H9 (cell line): ENCODE measurements around the gene ZNF608. TPM values are rescaled to one million over a fixed set of nuclear protein-coding genes. Genes with fewer than 3 reads are reported as not detected.

Experiments
- DNase-seq: peaks from one replicate; pipeline ENCODE4 v3.0.0-alpha.2; 2017
- H2AFZ ChIP-seq: one replicate; pipeline ENCODE4 v1.6.1; 2013; ENCODE audit warnings: mild to moderate bottlenecking, low read length, control low read depth, moderate library complexity
- H2AK5ac ChIP-seq: 2 replicates; pipeline ENCODE4 v1.6.1; 2013; ENCODE audit warnings: low read length, control low read depth, mixed read lengths; ENCODE audit not compliant: insufficient read length
- H2BK120ac ChIP-seq: one replicate; pipeline ENCODE4 v1.6.1; 2013; ENCODE audit warnings: low read depth, mild to moderate bottlenecking, low read length, control low read depth, inconsistent platforms; ENCODE audit not compliant: poor library complexity, severe bottlenecking
- H2BK12ac ChIP-seq: 2 replicates; pipeline ENCODE4 v1.6.1; 2013; ENCODE audit warnings: low read length, control low read depth, mixed read lengths, low read depth; ENCODE audit not compliant: insufficient read length
- H2BK15ac ChIP-seq: 2 replicates; pipeline ENCODE4 v1.6.1; 2013; ENCODE audit warnings: low read depth, low read length, control low read depth
- H2BK20ac ChIP-seq: one replicate; pipeline ENCODE4 v1.6.1; 2013; ENCODE audit warnings: low read depth, mild to moderate bottlenecking, low read length, control low read depth, inconsistent platforms; ENCODE audit not compliant: poor library complexity, severe bottlenecking
- H2BK5ac ChIP-seq: 2 replicates; pipeline ENCODE4 v1.6.1; 2013; ENCODE audit warnings: low read length, control low read depth, mixed read lengths; ENCODE audit not compliant: insufficient read length
- H3K14ac ChIP-seq: 2 replicates; pipeline ENCODE4 v1.6.1; 2013; ENCODE audit warnings: low read length, control low read depth; ENCODE audit not compliant: insufficient read depth
- H3K18ac ChIP-seq: 2 replicates; pipeline ENCODE4 v1.6.1; 2013; ENCODE audit warnings: low read depth, mild to moderate bottlenecking, mixed read lengths, low read length, control low read depth; ENCODE audit not compliant: insufficient read length
- H3K23ac ChIP-seq: 2 replicates; pipeline ENCODE4 v1.6.1; 2013; ENCODE audit warnings: low read length, control low read depth, mixed read lengths, low read depth; ENCODE audit not compliant: insufficient read length
- H3K23me2 ChIP-seq: 2 replicates; pipeline ENCODE4 v1.6.1; 2013; ENCODE audit warnings: low read depth, mild to moderate bottlenecking, mixed read lengths, low read length, control low read depth; ENCODE audit not compliant: insufficient read length, poor library complexity, severe bottlenecking
- H3K27ac ChIP-seq: 2 replicates; pipeline ENCODE4 v1.5.1; 2013; ENCODE audit warnings: low read length, control low read depth, mixed read lengths, low read depth; ENCODE audit not compliant: insufficient read length
- H3K27me3 ChIP-seq: 2 replicates; pipeline ENCODE4 v1.6.1; 2013; ENCODE audit warnings: low read length, control low read depth, inconsistent platforms; ENCODE audit not compliant: insufficient read depth
- H3K4ac ChIP-seq: 2 replicates; pipeline ENCODE4 v1.6.1; 2013; ENCODE audit warnings: low read depth, mild to moderate bottlenecking, control low read depth, inconsistent platforms, low read length, moderate library complexity
- H3K4me1 ChIP-seq: 2 replicates; pipeline ENCODE4 v1.6.1; 2013; ENCODE audit warnings: low read length, control low read depth, inconsistent platforms; ENCODE audit not compliant: insufficient read depth
- H3K4me2 ChIP-seq: 2 replicates; pipeline ENCODE4 v1.6.1; 2013; ENCODE audit warnings: low read length, control low read depth, mixed read lengths; ENCODE audit not compliant: insufficient read length, insufficient read depth
- H3K56ac ChIP-seq: 2 replicates; pipeline ENCODE4 v1.6.1; 2013; ENCODE audit warnings: low read depth, mild to moderate bottlenecking, mixed read lengths, low read length, control low read depth; ENCODE audit not compliant: insufficient read length
- H3K79me1 ChIP-seq: 2 replicates; pipeline ENCODE4 v1.6.1; 2013; ENCODE audit warnings: low read depth, mild to moderate bottlenecking, moderate library complexity, low read length, control low read depth, inconsistent platforms; ENCODE audit not compliant: insufficient read depth, poor library complexity, severe bottlenecking
- H3K79me2 ChIP-seq: 2 replicates; pipeline ENCODE4 v1.6.1; 2013; ENCODE audit warnings: low read length, control low read depth, inconsistent platforms; ENCODE audit not compliant: insufficient read depth
- H3K9ac ChIP-seq: 2 replicates; pipeline ENCODE4 v1.6.1; 2013; ENCODE audit warnings: low read length, control low read depth, mixed read lengths; ENCODE audit not compliant: insufficient read length; ENCODE audit errors: extremely low read depth
- H3K9me3 ChIP-seq: one replicate; pipeline ENCODE4 v1.6.1; 2013; ENCODE audit warnings: low read depth, low read length, inconsistent platforms; ENCODE audit not compliant: control insufficient read depth
- H3T11ph ChIP-seq: one replicate; pipeline ENCODE4 v1.6.1; 2013; ENCODE audit warnings: mild to moderate bottlenecking, low read length, control low read depth, inconsistent platforms
- H4K20me1 ChIP-seq: one replicate; pipeline ENCODE4 v1.6.1; 2013; ENCODE audit not compliant: control insufficient read depth, insufficient read length, insufficient read depth
- H4K5ac ChIP-seq: 2 replicates; pipeline ENCODE4 v1.6.1; 2013; ENCODE audit warnings: low read depth, mild to moderate bottlenecking, mixed read lengths, low read length, control low read depth; ENCODE audit not compliant: insufficient read length
- H4K8ac ChIP-seq: replicated peaks from 2 replicates; pipeline ENCODE4 v1.6.1; 2013; ENCODE audit warnings: low read length, control low read depth, mixed read lengths, low read depth; ENCODE audit not compliant: insufficient read length
- H4K91ac ChIP-seq: 2 replicates; pipeline ENCODE4 v1.6.1; 2013; ENCODE audit warnings: low read depth, mild to moderate bottlenecking, moderate library complexity, mixed read lengths, low read length, control low read depth; ENCODE audit not compliant: insufficient read length
- H3K27ac Mint-ChIP-seq, 3 experiments: 2 replicates in 2 of 3; 3 replicates in 1 of 3; pipeline ENCODE4 v1.8.0; 2020 to 2021; ENCODE audit warnings: mixed read lengths in 3 of 3, mild to moderate bottlenecking in 1 of 3, moderate library complexity in 1 of 3
- H3K27me3 Mint-ChIP-seq: 2 replicates; pipeline ENCODE4 v1.8.0; 2021; ENCODE audit warnings: low read depth, mild to moderate bottlenecking, moderate library complexity, mixed read lengths
- H3K36me3 Mint-ChIP-seq, 3 experiments: 2 replicates in 2 of 3; 3 replicates in 1 of 3; pipeline ENCODE4 v1.8.0; 2020 to 2021; ENCODE audit warnings: low read depth in 3 of 3, mixed read lengths in 3 of 3; ENCODE audit not compliant: insufficient read depth in 1 of 3
- H3K4me1 Mint-ChIP-seq, 2 experiments: 2 replicates each; pipeline ENCODE4 v1.8.0; 2020; ENCODE audit warnings: mixed read lengths in 2 of 2
- H3K4me3 Mint-ChIP-seq, 2 experiments: 2 replicates in 1 of 2; 3 replicates in 1 of 2; pipeline ENCODE4 v1.8.0; 2020 to 2021; ENCODE audit warnings: mild to moderate bottlenecking in 2 of 2, mixed read lengths in 2 of 2, moderate library complexity in 1 of 2
- H3K9me3 Mint-ChIP-seq, 2 experiments: 2 replicates in 1 of 2; 3 replicates in 1 of 2; pipeline ENCODE4 v1.8.0; 2020; ENCODE audit warnings: mild to moderate bottlenecking in 2 of 2, mixed read lengths in 2 of 2, moderate library complexity in 1 of 2
- CTCF ChIP-seq: fragments of 200-600 bp; sonication (generic); conservative IDR thresholded peaks from 3 replicates; pipeline ENCODE4 v1.8.0; 2021; ENCODE audit warnings: antibody characterized with exemption, mild to moderate bottlenecking
- WGBS: extraction: QIAGEN DNeasy Blood & Tissue Kit; methylation state at CpG from one replicate; pipeline ENCODE4 v1.1.7; 2013; ENCODE audit warnings: missing lambda C conversion rate, low lambda C conversion rate, mixed read lengths; ENCODE audit not compliant: insufficient read length; ENCODE audit errors: extremely low coverage; 5-methylcytosine and 5-hydroxymethylcytosine counted together
- total RNA-seq: library from RNA; stranded (reverse); gene quantifications from 2 replicates; pipeline ENCODE4 v1.2.1, GENCODE V29; 2021

ZNF608 gene
- total RNA-seq, 1 experiment from 2014 or later = 67.0 TPM

GRCh38 chr5:124745007-124745927, 1.2 kb downstream of the ZNF608 start:
- Mint-ChIP-seq H3K9me3 (peaks cover 0 to 2% of the 10 kb centered on the region in 2 experiments; a peak in 2 of 5 replicates), H3K27ac (peak overlapping the region in 2 of 3 experiments; percentile 9 to 100; a peak in 2 of 7 replicates), H3K27me3 (no peaks in the 10 kb centered on the region), H3K4me3 (no peak overlapping the region), H3K36me3 (peaks cover 0 to 5% (median 5%) of the 10 kb centered on the region in 3 experiments; a peak in 5 of 7 replicates), H3K4me1 (peaks cover 12 to 16% of the 10 kb centered on the region in 2 experiments)
- Histone ChIP-seq H3K27ac (no peak overlapping the region), H2BK5ac (no peak overlapping the region), H3K56ac (no peak overlapping the region), H3K4ac (no peak overlapping the region), H4K91ac (no peak overlapping the region), H2AK5ac (no peak overlapping the region), H4K5ac (no peak overlapping the region), H3K79me1 (no peaks in the 10 kb centered on the region), H3K18ac (no peak overlapping the region), H2AFZ (no peak overlapping the region), H3K9me3 (no peaks in the 10 kb centered on the region), H3T11ph (no peak overlapping the region), H3K27me3 (no peaks in the 10 kb centered on the region), H2BK15ac (no peak overlapping the region), H3K4me1 (peaks cover 7% of the 10 kb centered on the region; the same call in 1 of the 2 replicates), H3K23ac (no peak overlapping the region), H3K79me2 (peaks cover 48% of the 10 kb centered on the region; the same call in 1 of the 2 replicates), H2BK20ac (no peak overlapping the region), H3K14ac (no peak overlapping the region), H3K4me2 (peak overlapping the region; percentile 89), H3K23me2 (peaks cover 37% of the 10 kb centered on the region), H2BK12ac (no peak overlapping the region), H2BK120ac (no peak overlapping the region), H4K20me1 (no peaks in the 10 kb centered on the region), H4K8ac (no peak overlapping the region), H3K9ac (peak overlapping the region; percentile 56)
- no CpG with 5 or more reads among the region's 8 CpGs for WGBS
- no peak for DNase-seq
- TF ChIP-seq CTCF = no peak
